HepG2 (cell line): Measurements from ENCODE around the gene TM4SF1. TPM values are rescaled to one million over a fixed set of nuclear protein-coding genes. Genes with fewer than 3 reads are reported as not detected.

Experiments used
- ATAC-seq: fragments of 200-7000 bp; cut with Tn5 transposase; 3 replicates; pipeline ENCODE4 v1.9.1; 2020; ENCODE audit warnings: mild to moderate bottlenecking, moderate library complexity
- BruUV-seq: library from RNA; stranded (reverse); fragments of 400-500 nt; replicated peaks from 2 replicates; lab custom pipeline; 2021; lab: Mats Ljungman, UMichigan
- CTCF ChIA-PET: fragments of 300-600 bp; formaldehyde crosslinking; extraction: SDS; loops from one replicate; lab custom pipeline; 2021; ENCODE audit warnings: low total read pairs, inconsistent platforms, low intra/inter-chr PET ratio; lab: Yijun Ruan, JAX
- POLR2A ChIA-PET: fragments of 350-600 bp; sonication (Branson Sonifier 250); formaldehyde crosslinking; loops from one replicate; lab custom pipeline; 2020; ENCODE audit warnings: antibody characterized with exemption, inconsistent platforms; lab: Yijun Ruan, JAX
- DNase-seq: peaks from one replicate; pipeline ENCODE4 v3.0.0-alpha.2; 2015; ENCODE audit warnings: low spot score
- FAIRE-seq: peaks from 3 replicates; lab custom pipeline; 2011; peaks lifted over from hg19 to GRCh38; lab: Jason Lieb, UNC
- H2AFZ ChIP-seq: one replicate; pipeline ENCODE4 v1.6.1; 2011; ENCODE audit warnings: low read length, inconsistent platforms
- H3K27ac ChIP-seq: fragments of 300-600 bp; 3 replicates; pipeline ENCODE4 v1.8.0; 2011; ENCODE audit warnings: mixed run types, mild to moderate bottlenecking, mixed read lengths, low read length, inconsistent platforms; ENCODE audit not compliant: insufficient read depth; ENCODE audit errors: extremely low read length
- H3K27me3 ChIP-seq, 2 experiments: fragments of 200-600 bp in 1 of 2; 2 replicates in 1 of 2; 3 replicates in 1 of 2; pipeline versions ENCODE4 v1.6.0 to v1.8.0; 2011; ENCODE audit warnings: low read length in 2 of 2, mild to moderate bottlenecking in 2 of 2, moderate library complexity in 2 of 2, inconsistent platforms in 1 of 2; ENCODE audit not compliant: insufficient read depth in 2 of 2, control insufficient read depth in 1 of 2
- H3K36me3 ChIP-seq, 2 experiments: fragments of 200-600 bp in 1 of 2; replicated peaks in 1 of 2; 2 replicates in 1 of 2; 3 replicates in 1 of 2; pipeline versions ENCODE4 v1.5.1 to v1.8.0; 2011; ENCODE audit warnings: low read length in 2 of 2, inconsistent platforms in 1 of 2; ENCODE audit not compliant: insufficient read depth in 2 of 2, control insufficient read depth in 1 of 2
- H3K4me1 ChIP-seq: 2 replicates; pipeline ENCODE4 v1.5.1; 2012; ENCODE audit warnings: low read length, inconsistent platforms; ENCODE audit not compliant: insufficient read depth
- H3K4me2 ChIP-seq: 2 replicates; pipeline ENCODE4 v1.6.0; 2011; ENCODE audit warnings: low read depth, low read length, inconsistent platforms
- H3K4me3 ChIP-seq, 3 experiments: fragments of 200-600 bp in 1 of 3; sonication (generic), shearing (Covaris generic) in 1 of 3; replicated peaks in 1 of 3; 2 replicates each; pipeline ENCODE4 v1.5.1; 2011 to 2016; ENCODE audit warnings: low read length in 3 of 3, inconsistent platforms in 2 of 3, low read depth in 2 of 3, mild to moderate bottlenecking in 2 of 3, control low read depth in 1 of 3, mixed read lengths in 1 of 3; ENCODE audit not compliant: insufficient read depth in 1 of 3
- H3K79me2 ChIP-seq: one replicate; pipeline ENCODE4 v1.6.1; 2011; ENCODE audit warnings: low read length, inconsistent platforms; ENCODE audit not compliant: insufficient read depth
- H3K9ac ChIP-seq: 2 replicates; pipeline ENCODE4 v1.6.0; 2011; ENCODE audit warnings: mild to moderate bottlenecking, low read depth, low read length, inconsistent platforms; ENCODE audit not compliant: insufficient read depth
- H3K9me3 ChIP-seq: 2 replicates; pipeline ENCODE4 v1.5.1; 2012; ENCODE audit warnings: mild to moderate bottlenecking, low read length
- H4K20me1 ChIP-seq: 2 replicates; pipeline ENCODE4 v1.6.0; 2011; ENCODE audit warnings: inconsistent platforms, mild to moderate bottlenecking, low read length, moderate library complexity; ENCODE audit not compliant: insufficient read depth
- GTF2F1 ChIP-seq: fragments of 150-350 bp; IDR thresholded peaks from 2 replicates; pipeline ENCODE4 v1.6.1; 2014; ENCODE audit warnings: low read length
- POLR2A ChIP-seq, 2 experiments: IDR thresholded peaks; 2 replicates each; pipeline ENCODE4 v1.6.1; 2011; ENCODE audit warnings: low read depth in 2 of 2, low read length in 2 of 2, mild to moderate bottlenecking in 1 of 2, moderate library complexity in 1 of 2; ENCODE audit not compliant: insufficient read depth in 1 of 2
- RBFOX2 ChIP-seq: fragments of 200-400 bp; formaldehyde crosslinking; IDR thresholded peaks from 2 replicates; pipeline ENCODE4 v1.6.1; 2017; ENCODE audit warnings: low read depth, mild to moderate bottlenecking, low read length
- SIN3B ChIP-seq: fragments of 150-350 bp; IDR thresholded peaks from 2 replicates; pipeline ENCODE4 v1.6.1; 2014; ENCODE audit warnings: low read length
- ZC3H4 ChIP-seq: sonication (generic); formaldehyde crosslinking; IDR thresholded peaks from 2 replicates; pipeline ENCODE4 v1.4.0; 2020; ENCODE audit warnings: missing genetic modification reagents, borderline replicate concordance
- ZNF138 ChIP-seq: sonication (generic); formaldehyde crosslinking; IDR thresholded peaks from 2 replicates; pipeline ENCODE4 v1.5.0; 2020; ENCODE audit warnings: mild to moderate bottlenecking, low read depth, missing genetic modification reagents
- ZNF687 ChIP-seq: sonication (generic); formaldehyde crosslinking; IDR thresholded peaks from 2 replicates; pipeline ENCODE4 v1.5.1; 2020; ENCODE audit warnings: mild to moderate bottlenecking, missing genetic modification reagents, moderate library complexity
- in situ Hi-C: cut with HindIII; loops from 2 replicates; pipeline ENCODE4 v1.10.0; 2017; ENCODE audit warnings: low pct_unique_long_range_greater_than_20kb; ENCODE audit not compliant: extremely low pct_ligation_motif_present
- intact Hi-C: fragments of 100-400 bp; cut with micrococcal nuclease; formaldehyde crosslinking; loops from one replicate; pipeline ENCODE4 v1.10.0; 2022; ENCODE audit not compliant: unreplicated experiment
- polyA plus RNA-seq, 8 experiments: library from polyadenylated mRNA; depleted of rRNA in 3 of 8; stranded (reverse) in 7 of 8; unstranded in 1 of 8; fragments of >200 nt; fragmentation: Illumina TruSeq in 4 of 8; extraction: Trizol in 4 of 8; gene quantifications; 2 replicates each; pipeline versions ENCODE4 v1.2.1 to v1.2.3, GENCODE V29; 2011 to 2016; ENCODE audit warnings: low read depth in 4 of 8, missing spikeins in 1 of 8, mixed read lengths in 1 of 8; ENCODE audit not compliant: insufficient read depth in 1 of 8
- total RNA-seq, 5 experiments: library from RNA; depleted of rRNA; stranded (reverse); fragments of >200 nt; fragmentation: Illumina TruSeq; extraction: Trizol; gene quantifications; 2 replicates each; pipeline ENCODE4 v1.2.3, GENCODE V29; 2016; ENCODE audit warnings: low read depth in 1 of 5

Gene TM4SF1
- total and polyA plus RNA-seq, 2 of the 13 experiments (the other 11 are each of a cell fraction or from before 2014, with no cell fraction given): 431 to 1,359 TPM

- H3K9ac ChIP-seq: peak overlapping the region; percentile 98
- POLR2A ChIA-PET: interaction anchor here (1.6 to 8.2 kb wide), 8 partner anchors 10 to 95 kb away, joined by 7 to 265 read pairs (median 19); partner anchors contain the start of genes TM4SF1 and TM4SF4
- peaks cover 82% of the 10 kb centered on the region for H3K4me1 ChIP-seq
- intact Hi-C loops (no loop called here), in situ Hi-C loops (no loop called here)
- no peaks in the 10 kb centered on the region for H3K9me3 ChIP-seq
- H3K79me2 ChIP-seq: peaks cover 30% of the 10 kb centered on the region
- BruUV-seq: no TSS peak
- peak overlapping the region in 1 of 3 experiments; percentile 66; a peak in 2 of 6 replicates for H3K4me3 ChIP-seq
- CTCF ChIA-PET: no interaction called here
- ATAC-seq (no peak), FAIRE-seq (no peak), DNase-seq (no peak)
- H2AFZ ChIP-seq: no peak overlapping the region
- H3K36me3 ChIP-seq: no peaks in the 10 kb centered on the region
- peak overlapping the region; percentile 100 for H3K27ac ChIP-seq
- TF ChIP-seq SIN3B (no peak), POLR2A (IDR thresholded peaks at IDR 0.05; ENCODE audit: insufficient read depth in 1 of 2, low read depth in 2 of 2, low read length in 2 of 2) (0 out of 4 replicates have a peak, but pooled peaks of 1 of the 2 experiments have one; percentile 22), ZC3H4 (peak; percentile 76)
- no peaks in the 10 kb centered on the region for H4K20me1 ChIP-seq
- H3K27me3 ChIP-seq: no peaks in the 10 kb centered on the region; a peak in 1 of 5 replicates
- H3K4me2 ChIP-seq: peak overlapping the region; percentile 91
These were observed 6.7 kb upstream of the TM4SF1 start for GRCh38 chr3:149384167-149384566.

- ChIA-PET POLR2A (interaction anchor here (3.0 to 8.2 kb wide), 5 partner anchors 9 to 91 kb away, joined by 14 to 265 read pairs (median 73); partner anchors contain the start of genes TM4SF1 and TM4SF4), CTCF (no interaction called here)
- H3K4me1 ChIP-seq: peaks cover 82% of the 10 kb centered on the region
- FAIRE-seq: no peak
- H3K27ac ChIP-seq: peak overlapping the region; percentile 100
- intact Hi-C loops (no loop called here), in situ Hi-C loops (no loop called here)
- no TSS peak for BruUV-seq
- no peaks in the 10 kb centered on the region for H3K9me3 ChIP-seq
- TF ChIP-seq RBFOX2: 0 out of 2 replicates have a peak, but pooled peaks have one; percentile 25
- 0 out of 2 replicates have a peak, but pooled peaks have one; percentile 42 for TF ChIP-seq ZNF138 (CRISPR knock-in tag)
- TF ChIP-seq ZNF687 (CRISPR knock-in tag): peak; percentile 61
- no peak for TF ChIP-seq GTF2F1
- H4K20me1 ChIP-seq: no peaks in the 10 kb centered on the region
- no peak for DNase-seq
- peak overlapping the region; percentile 98 for H3K9ac ChIP-seq
- H3K4me3 ChIP-seq: peak overlapping the region in 1 of 3 experiments; percentile 26; a peak in 2 of 6 replicates
- H2AFZ ChIP-seq: no peak overlapping the region
- peak overlapping the region; percentile 91 for H3K4me2 ChIP-seq
- ATAC-seq: no peak
- H3K27me3 ChIP-seq: no peaks in the 10 kb centered on the region; a peak in 2 of 5 replicates
- no peaks in the 10 kb centered on the region for H3K36me3 ChIP-seq
- H3K79me2 ChIP-seq: peaks cover 35% of the 10 kb centered on the region
These were observed 6.3 kb upstream of the TM4SF1 start for GRCh38 chr3:149383703-149384102.
